ENCODE results near the gene P2RY12.

The P2RY12 gene

GRCh38 chr3:151362751-151363174 is 21.8 kb downstream of the P2RY12 start:
- in situ Hi-C loops (cut with MboI; ENCODE audit: low sequenced_read_pairs, unreplicated experiment) = no loop called here
- no peak for DNase-seq (ENCODE audit: low spot score)
- TF ChIP-seq CTCF (IDR thresholded peaks at IDR 0.05; ENCODE audit: borderline replicate concordance, control extremely low read depth, extremely low read depth, insufficient read depth, missing control alignments) = no peak

GRCh38 chr3:151357463-151357850 is 27.1 kb downstream of the P2RY12 start:
- TF ChIP-seq CTCF (IDR thresholded peaks at IDR 0.05; ENCODE audit: borderline replicate concordance, control extremely low read depth, extremely low read depth, insufficient read depth, missing control alignments) = no peak
- in situ Hi-C loops (cut with MboI; ENCODE audit: low sequenced_read_pairs, unreplicated experiment) = no loop called here
- no peak for DNase-seq (ENCODE audit: low spot score)

GRCh38 chr3:151356794-151357462 is 27.6 kb downstream of the P2RY12 start:
- no peak for TF ChIP-seq CTCF (IDR thresholded peaks at IDR 0.05; ENCODE audit: borderline replicate concordance, control extremely low read depth, extremely low read depth, insufficient read depth, missing control alignments)

GRCh38 chr3:151351648-151352047 is 32.9 kb downstream of the P2RY12 start:
- TF ChIP-seq CTCF (IDR thresholded peaks at IDR 0.05; ENCODE audit: borderline replicate concordance, control extremely low read depth, extremely low read depth, insufficient read depth, missing control alignments) = no peak
- DNase-seq (ENCODE audit: low spot score) = no peak
- in situ Hi-C loops (cut with MboI; ENCODE audit: low sequenced_read_pairs, unreplicated experiment) = no loop called here

More at GRCh38 chr3:151356794-151357462, 27.6 kb downstream of the P2RY12 start:
- no peak for DNase-seq (ENCODE audit: low spot score)
- in situ Hi-C loops (cut with MboI; ENCODE audit: low sequenced_read_pairs, unreplicated experiment) = no loop called here

GRCh38 chr3:151351219-151351618 is 33.3 kb downstream of the P2RY12 start:
- DNase-seq (ENCODE audit: low spot score) = peak; percentile 24
- no peak for TF ChIP-seq CTCF (IDR thresholded peaks at IDR 0.05; ENCODE audit: borderline replicate concordance, control extremely low read depth, extremely low read depth, insufficient read depth, missing control alignments)
- in situ Hi-C loops (cut with MboI; ENCODE audit: low sequenced_read_pairs, unreplicated experiment) = no loop called here

GRCh38 chr3:151350656-151351055 is 33.9 kb downstream of the P2RY12 start:
- TF ChIP-seq CTCF (IDR thresholded peaks at IDR 0.05; ENCODE audit: borderline replicate concordance, control extremely low read depth, extremely low read depth, insufficient read depth, missing control alignments) = no peak
- in situ Hi-C loops (cut with MboI; ENCODE audit: low sequenced_read_pairs, unreplicated experiment) = no loop called here
- DNase-seq (ENCODE audit: low spot score) = no peak
